Endothelial cell of umbilical vein (primary cell): ENCODE measurements around the gene PRPH. TPM values are rescaled to one million over a fixed set of nuclear protein-coding genes. Genes with fewer than 3 reads are reported as not detected.

Source experiments
- BruUV-seq: library from RNA; stranded (reverse); fragments of 400-500 nt; replicated peaks from 2 replicates; lab custom pipeline; 2021; lab: Mats Ljungman, UMichigan
- CTCF ChIA-PET: fragments of 300-600, 350-600 bp; sonication (Branson Sonifier 250); formaldehyde crosslinking; loops from one replicate; lab custom pipeline; 2021; ENCODE audit warnings: antibody characterized with exemption, inconsistent platforms; lab: Charles Lee
- POLR2A ChIA-PET: fragments of 300-600, 350-600 bp; sonication (Branson Sonifier 250); formaldehyde crosslinking; loops from one replicate; lab custom pipeline; 2021; ENCODE audit warnings: antibody characterized with exemption, inconsistent platforms; lab: Charles Lee
- DNase-seq: peaks from one replicate; pipeline ENCODE4 v3.0.0-alpha.2; 2011; ENCODE audit warnings: low read depth, low spot score
- FAIRE-seq: peaks from 2 replicates; lab custom pipeline; 2011; peaks lifted over from hg19 to GRCh38; lab: Jason Lieb, UNC
- H2AFZ ChIP-seq: 2 replicates; pipeline ENCODE4 v1.6.0; 2012; ENCODE audit warnings: low read depth, low read length, control low read depth, inconsistent platforms
- H3K27ac ChIP-seq: 2 replicates; pipeline ENCODE4 v1.5.1; 2011; ENCODE audit warnings: low read depth, mild to moderate bottlenecking, control low read depth, low read length, moderate library complexity; ENCODE audit not compliant: insufficient read depth
- H3K27me3 ChIP-seq, 2 experiments: 2 replicates each; pipeline versions ENCODE4 v1.6.0 to v1.6.1; 2011; ENCODE audit warnings: low read length in 2 of 2, mixed read lengths in 1 of 2; ENCODE audit not compliant: control insufficient read depth in 2 of 2, insufficient read depth in 2 of 2
- H3K36me3 ChIP-seq, 2 experiments: 2 replicates in 1 of 2; 3 replicates in 1 of 2; pipeline ENCODE4 v1.5.1; 2011; ENCODE audit warnings: low read length in 2 of 2, mild to moderate bottlenecking in 1 of 2, moderate library complexity in 1 of 2; ENCODE audit not compliant: control insufficient read depth in 2 of 2, insufficient read depth in 2 of 2; ENCODE audit errors: extremely low read depth in 1 of 2
- H3K4me1 ChIP-seq: 3 replicates; pipeline ENCODE4 v1.5.1; 2011; ENCODE audit warnings: mild to moderate bottlenecking, low read length; ENCODE audit not compliant: control insufficient read depth, insufficient read depth; ENCODE audit errors: extremely low read depth
- H3K4me2 ChIP-seq: 2 replicates; pipeline ENCODE4 v1.6.1; 2011; ENCODE audit warnings: low read length, control low read depth, mixed read lengths; ENCODE audit not compliant: insufficient read depth
- H3K4me3 ChIP-seq, 3 experiments: fragments of 200-600 bp in 1 of 3; sonication (generic), shearing (Covaris generic) in 1 of 3; replicated peaks in 1 of 3; 2 replicates each; pipeline ENCODE4 v1.5.1; 2011 to 2016; ENCODE audit warnings: control low read depth in 3 of 3, low read length in 3 of 3, mild to moderate bottlenecking in 2 of 3, inconsistent platforms in 1 of 3, low read depth in 1 of 3, moderate library complexity in 1 of 3; ENCODE audit not compliant: insufficient read depth in 1 of 3
- H3K79me2 ChIP-seq: 2 replicates; pipeline ENCODE4 v1.6.0; 2012; ENCODE audit warnings: low read length, inconsistent platforms; ENCODE audit not compliant: control insufficient read depth, insufficient read depth
- H3K9ac ChIP-seq: replicated peaks from 2 replicates; pipeline ENCODE3; 2011; ENCODE audit warnings: low read length, control low read depth; ENCODE audit not compliant: insufficient read depth; ENCODE audit errors: extremely low read depth
- H3K9me1 ChIP-seq: replicated peaks from 3 replicates; pipeline ENCODE4 v1.6.0; 2011; ENCODE audit warnings: mild to moderate bottlenecking, low read length; ENCODE audit not compliant: control insufficient read depth, insufficient read depth; ENCODE audit errors: extremely low read depth
- H3K9me3 ChIP-seq: replicated peaks from 2 replicates; pipeline ENCODE4 v1.5.1; 2012; ENCODE audit warnings: low read length, inconsistent platforms; ENCODE audit not compliant: control insufficient read depth, insufficient read depth
- H4K20me1 ChIP-seq: replicated peaks from 2 replicates; pipeline ENCODE3; 2011; ENCODE audit warnings: mild to moderate bottlenecking, low read length; ENCODE audit not compliant: control insufficient read depth, insufficient read depth; ENCODE audit errors: extremely low read depth
- CTCF ChIP-seq, 2 donors: IDR thresholded peaks; 1 replicate in 1 of 2; 2 replicates in 1 of 2; pipeline ENCODE4 v1.5.1; 2011; ENCODE audit warnings: low read length in 2 of 2, mild to moderate bottlenecking in 2 of 2, moderate library complexity in 2 of 2, control low read depth in 1 of 2, inconsistent platforms in 1 of 2, low read depth in 1 of 2; ENCODE audit not compliant: insufficient read depth in 1 of 2; ENCODE audit errors: extremely low read depth in 1 of 2
- EZH2 ChIP-seq: IDR thresholded peaks from 2 replicates; pipeline ENCODE4 v1.6.1; 2012; ENCODE audit warnings: borderline replicate concordance, low read depth, mild to moderate bottlenecking, moderate library complexity, low read length, inconsistent platforms; ENCODE audit not compliant: severe bottlenecking
- FOS ChIP-seq: IDR thresholded peaks from 2 replicates; pipeline ENCODE4 v1.6.1; 2011; ENCODE audit warnings: mild to moderate bottlenecking, low read length, moderate library complexity, borderline replicate concordance; ENCODE audit not compliant: insufficient read depth
- GATA2 ChIP-seq: IDR thresholded peaks from 2 replicates; pipeline ENCODE4 v1.7.0; 2011; ENCODE audit warnings: low read depth, mild to moderate bottlenecking, moderate library complexity, mixed read lengths, low read length; ENCODE audit not compliant: insufficient read length, insufficient read depth
- JUN ChIP-seq: IDR thresholded peaks from 2 replicates; pipeline ENCODE4 v1.6.1; 2011; ENCODE audit warnings: borderline replicate concordance, low read depth; ENCODE audit not compliant: insufficient read length, insufficient read depth
- MAX ChIP-seq: IDR thresholded peaks from 2 replicates; pipeline ENCODE4 v1.6.1; 2011; ENCODE audit not compliant: insufficient read depth, insufficient read length
- MYC ChIP-seq: IDR thresholded peaks from one replicate; pipeline ENCODE4 v1.6.1; 2011; ENCODE audit warnings: mild to moderate bottlenecking, low read depth, low read length
- POLR2A ChIP-seq: IDR thresholded peaks from 2 replicates; pipeline ENCODE4 v1.6.1; 2012; ENCODE audit warnings: low read depth, mild to moderate bottlenecking, control low read depth, low read length
- POLR2AphosphoS5 ChIP-seq: IDR thresholded peaks from 2 replicates; pipeline ENCODE4 v1.6.1; 2012; ENCODE audit warnings: low read depth, mild to moderate bottlenecking, control low read depth, low read length, moderate library complexity; ENCODE audit not compliant: insufficient read depth
- dilution Hi-C: fragments of 300-500 bp; cut with MboI; formaldehyde crosslinking; loops from one replicate; pipeline ENCODE4 v1.15.0; 2019; ENCODE audit warnings: low sequenced_read_pairs; ENCODE audit not compliant: extremely low pct_ligation_motif_present
- intact Hi-C: fragments of 100-400 bp; cut with micrococcal nuclease; formaldehyde crosslinking; loops from one replicate; pipeline ENCODE4 v1.10.0; 2022
- polyA plus RNA-seq, 4 experiments: library from polyadenylated mRNA; depleted of rRNA in 3 of 4; stranded (reverse) in 3 of 4; unstranded in 1 of 4; fragments of >200 nt; gene quantifications; 2 replicates each; pipeline versions ENCODE4 v1.2.1 to v1.2.3, GENCODE V29; 2011 to 2012; ENCODE audit warnings: missing spikeins in 1 of 4
- total RNA-seq: library from RNA; stranded (reverse); gene quantifications from 2 replicates; pipeline ENCODE4 v1.2.3, GENCODE V29; 2021

The PRPH gene
- total and polyA plus RNA-seq, 2 donors (not counting 3 experiments of a cell fraction or from before 2014, with no cell fraction given): not detected

- H3K9me3 ChIP-seq: no peaks in the 10 kb centered on the region
- TF ChIP-seq POLR2AphosphoS5 (no peak), EZH2 (no peak), POLR2A (no peak), GATA2 (no peak)
- no peaks in the 10 kb centered on the region for H3K9me1 ChIP-seq
- H3K4me2 ChIP-seq: no peak overlapping the region
- no peak overlapping the region for H3K4me3 ChIP-seq
- peaks cover 3% of the 10 kb centered on the region for H3K4me1 ChIP-seq
- BruUV-seq: no TSS peak
- dilution Hi-C loops (no loop called here), intact Hi-C loops (loop anchor here (1.0 to 10.0 kb wide), 5 partner anchors 48 to 292 kb away; partner anchors contain the start of gene C1QL4)
- H4K20me1 ChIP-seq: no peaks in the 10 kb centered on the region
- ChIA-PET POLR2A (no interaction called here), CTCF (interaction anchor here (0.6 to 12.9 kb wide), 37 partner anchors 8 to 335 kb away, joined by 3 to 173 read pairs (median 4); partner anchors contain the start of genes C1QL4, DNAJC22 and TROAP)
- H3K79me2 ChIP-seq: no peaks in the 10 kb centered on the region
- no peak for DNase-seq
- no peak overlapping the region for H3K9ac ChIP-seq
- no peak overlapping the region for H2AFZ ChIP-seq
- H3K27me3 ChIP-seq: peaks cover 4 to 9% of the 10 kb centered on the region in 2 experiments
- no peak overlapping the region for H3K27ac ChIP-seq
- no peaks in the 10 kb centered on the region for H3K36me3 ChIP-seq
- FAIRE-seq: no peak
Measured at GRCh38 chr12:49288922-49289555, 5.9 kb upstream of the PRPH start.

GRCh38 chr12:49292729-49293055 is 2.3 kb upstream of the PRPH start:
- H3K79me2 ChIP-seq: no peaks in the 10 kb centered on the region
- peaks cover 3% of the 10 kb centered on the region for H3K4me1 ChIP-seq
- no peak overlapping the region for H2AFZ ChIP-seq
- FAIRE-seq (peak; percentile 46), DNase-seq (no peak)
- ChIA-PET POLR2A (no interaction called here), CTCF (interaction anchor here (1.0 to 12.9 kb wide), 5 partner anchors 29 to 66 kb away, joined by 5 to 173 read pairs (median 15); partner anchors contain the start of gene DNAJC22)
- H3K9me1 ChIP-seq: no peaks in the 10 kb centered on the region
- H3K27ac ChIP-seq: no peak overlapping the region
- dilution Hi-C loops: no loop called here
- H4K20me1 ChIP-seq: no peaks in the 10 kb centered on the region
- no peaks in the 10 kb centered on the region for H3K36me3 ChIP-seq
- BruUV-seq: no TSS peak
- no peaks in the 10 kb centered on the region for H3K9me3 ChIP-seq
- H3K4me3 ChIP-seq: no peak overlapping the region
- H3K9ac ChIP-seq: no peak overlapping the region
- TF ChIP-seq POLR2A (no peak), MAX (no peak), JUN (no peak), MYC (no peak), POLR2AphosphoS5 (no peak), EZH2 (no peak), CTCF (IDR thresholded peaks at IDR 0.05; ENCODE audit: extremely low read depth in 1 of 2, insufficient read depth in 1 of 2, low read depth in 1 of 2, low read length in 2 of 2) (no peak), FOS (no peak)
- no peak overlapping the region for H3K4me2 ChIP-seq
- intact Hi-C loops: no loop called here
- H3K27me3 ChIP-seq: peaks cover 24 to 32% of the 10 kb centered on the region in 2 experiments
